Naive thymus-derived CD4-positive, alpha-beta T cell (primary cell): ENCODE measurements around the gene CCDC142. TPM values are rescaled to one million over a fixed set of nuclear protein-coding genes. Genes with fewer than 3 reads are reported as not detected.
A peak's percentile ranks its signal among the peaks of the same experiment; 100 is the strongest.

ENCODE experiments used
- ATAC-seq: fragments of 150-1000 bp; cut with Tn5 transposase; 2 replicates; pipeline ENCODE4 v1.10.0; 2021; ENCODE audit warnings: mild to moderate bottlenecking, moderate library complexity
- CTCF ChIA-PET: fragments of 350-600 bp; sonication (Branson Sonifier 250); formaldehyde crosslinking; loops from one replicate; lab custom pipeline; 2021; ENCODE audit warnings: antibody characterized with exemption; lab: Charles Lee
- POLR2A ChIA-PET: fragments of 350-600 bp; sonication (Branson Sonifier 250); formaldehyde crosslinking; loops from one replicate; lab custom pipeline; 2021; ENCODE audit warnings: antibody characterized with exemption, inconsistent platforms; lab: Charles Lee
- DNase-seq, 9 donors: peaks; one replicate each; pipeline versions ENCODE4 v3.0.0 to v3.0.0-alpha.2; 2020 to 2022; ENCODE audit warnings: mixed read lengths in 1 of 9
- H3K27ac ChIP-seq: one replicate; pipeline ENCODE4 v1.7.0; 2013; ENCODE audit warnings: mild to moderate bottlenecking, low read depth, low read length, moderate library complexity
- H3K27me3 ChIP-seq, 2 donors: one replicate each; pipeline ENCODE4 v1.7.0; 2013; ENCODE audit warnings: low read length in 2 of 2, mild to moderate bottlenecking in 2 of 2, moderate library complexity in 2 of 2; ENCODE audit not compliant: control insufficient read depth in 2 of 2, insufficient read depth in 2 of 2
- H3K36me3 ChIP-seq, 3 experiments: 1 replicate in 2 of 3; 2 replicates in 1 of 3; pipeline ENCODE4 v1.7.0; 2013; ENCODE audit warnings: low read length in 3 of 3, mild to moderate bottlenecking in 3 of 3, moderate library complexity in 1 of 3; ENCODE audit not compliant: insufficient read depth in 3 of 3, control insufficient read depth in 2 of 3
- H3K4me1 ChIP-seq, 2 donors: one replicate each; pipeline ENCODE4 v1.7.0; 2013; ENCODE audit warnings: low read length in 2 of 2, mild to moderate bottlenecking in 2 of 2, moderate library complexity in 1 of 2; ENCODE audit not compliant: control insufficient read depth in 2 of 2, insufficient read depth in 2 of 2
- H3K4me3 ChIP-seq: 2 replicates; pipeline ENCODE4 v1.7.0; 2013; ENCODE audit warnings: mild to moderate bottlenecking, low read length
- H3K9me3 ChIP-seq, 3 experiments: 1 replicate in 2 of 3; 2 replicates in 1 of 3; pipeline ENCODE4 v1.7.0; 2013; ENCODE audit warnings: low read length in 3 of 3; ENCODE audit not compliant: control insufficient read depth in 2 of 3
- H3K27ac Mint-ChIP-seq, 9 donors: one replicate each; pipeline ENCODE4 v1.8.0; 2020 to 2022; ENCODE audit warnings: mixed read lengths in 9 of 9, mild to moderate bottlenecking in 8 of 9, moderate library complexity in 5 of 9, inconsistent platforms in 2 of 9
- H3K27me3 Mint-ChIP-seq, 5 donors: one replicate each; pipeline ENCODE4 v1.8.0; 2021 to 2022; ENCODE audit warnings: mixed read lengths in 5 of 5, mild to moderate bottlenecking in 1 of 5
- H3K36me3 Mint-ChIP-seq, 5 donors: one replicate each; pipeline ENCODE4 v1.8.0; 2020 to 2022; ENCODE audit warnings: mixed read lengths in 5 of 5, mild to moderate bottlenecking in 3 of 5, inconsistent platforms in 1 of 5
- H3K4me1 Mint-ChIP-seq, 7 donors: one replicate each; pipeline ENCODE4 v1.8.0; 2020 to 2022; ENCODE audit warnings: mixed read lengths in 7 of 7, mild to moderate bottlenecking in 3 of 7, inconsistent platforms in 1 of 7
- H3K4me3 Mint-ChIP-seq, 10 donors: one replicate each; pipeline ENCODE4 v1.8.0; 2020 to 2022; ENCODE audit warnings: mild to moderate bottlenecking in 10 of 10, mixed read lengths in 10 of 10, moderate library complexity in 6 of 10, inconsistent platforms in 2 of 10
- H3K9me3 Mint-ChIP-seq, 11 donors: one replicate each; pipeline ENCODE4 v1.8.0; 2020 to 2022; ENCODE audit warnings: mixed read lengths in 11 of 11, mild to moderate bottlenecking in 4 of 11, inconsistent platforms in 1 of 11, moderate library complexity in 1 of 11
- intact Hi-C, 2 donors: fragments of 100-400 bp; cut with micrococcal nuclease; formaldehyde crosslinking; loops; one replicate each; pipeline ENCODE4 v1.15.1; 2023
- polyA plus RNA-seq, 2 donors: library from polyadenylated mRNA; unstranded; fragments of 300-500 nt; fragmentation: Illumina TruSeq; gene quantifications; one replicate each; pipeline ENCODE4 v1.2.3, GENCODE V29; 2021
- total RNA-seq, 6 experiments: library from RNA in 5 of 6; stranded (reverse) in 5 of 6; gene quantifications; 1 replicate in 5 of 6; 2 replicates in 1 of 6; pipeline ENCODE4 v1.2.3 and lab custom pipeline; 2021 to 2026

Gene CCDC142
- total and polyA plus RNA-seq, 7 experiments from 2014 or later = 13.1 to 75.2 (median 27.4) TPM

- Mint-ChIP-seq H3K27ac (peak overlapping the region; percentile 88 to 100 (median 99)), H3K4me1 (peaks cover 38 to 68% (median 62%) of the 10 kb centered on the region in 7 donors), H3K4me3 (peak overlapping the region; percentile 87 to 99 (median 96)), H3K36me3 (peaks cover 0 to 17% (median 6%) of the 10 kb centered on the region in 5 donors), H3K9me3 (peaks cover 0 to 8% (median 0%) of the 10 kb centered on the region in 11 donors), H3K27me3 (peaks cover 0 to 2% (median 0%) of the 10 kb centered on the region in 5 donors)
- H3K9me3 ChIP-seq = no peaks in the 10 kb centered on the region
- ChIA-PET CTCF (interaction anchor here (1.2 to 3.9 kb wide), 3 partner anchors 15 to 72 kb away, joined by 4 to 30 read pairs (median 6); partner anchors contain the start of genes CCDC142 and TTC31), POLR2A (interaction anchor here (0.6 to 10.8 kb wide), 17 partner anchors 8 to 722 kb away, joined by 3 to 197 read pairs (median 6); partner anchors contain the start of genes AUP1, C2orf81, CCDC142 and DQX1)
- H3K27me3 ChIP-seq = no peaks in the 10 kb centered on the region
- H3K4me1 ChIP-seq = peaks cover 30 to 32% of the 10 kb centered on the region in 2 donors
- DNase-seq (peak in 1 of 9 donors; percentile 46), ATAC-seq (no peak)
- peak overlapping the region; percentile 100 for H3K27ac ChIP-seq
- peak overlapping the region; percentile 70 for H3K4me3 ChIP-seq
- intact Hi-C loops = loop anchor here (1.0 to 10.0 kb wide), 16 partner anchors 13 to 1387 kb away; partner anchors contain the start of genes AUP1 (in 2 of the 2), C2orf81 (in 2 of the 2), HTRA2 (in 2 of the 2) and MRPL53 (in 2 of the 2)
- H3K36me3 ChIP-seq = peaks cover 0 to 29% (median 0%) of the 10 kb centered on the region in 3 experiments
These were observed 23.8 kb downstream of the CCDC142 start for GRCh38 chr2:74458938-74459363.

GRCh38 chr2:74458132-74458937 lies 24.5 kb downstream of the CCDC142 start, which contains the start of gene WBP1:
Gene WBP1, plus strand, starts transcription at chr2:74458438. Its CDS starts 165 bp downstream, at chr2:74458603.
- ChIA-PET POLR2A (interaction anchor here (0.6 to 10.8 kb wide), 26 partner anchors 9 to 1225 kb away, joined by 3 to 197 read pairs (median 4); partner anchors contain the start of genes AUP1, C2orf81, CCDC142 and DQX1), CTCF (interaction anchor here (1.2 to 3.9 kb wide), 3 partner anchors 16 to 73 kb away, joined by 4 to 30 read pairs (median 6); partner anchors contain the start of genes CCDC142 and TTC31)
- ATAC-seq (peak; percentile 89), DNase-seq (peak in 8 of 9 donors; percentile 85 to 100 (median 100))
- H3K4me3 ChIP-seq = peak within 1 kb of the TSS; percentile 70
- peaks cover 0 to 8% (median 0%) of the 10 kb centered on the region in 11 donors for H3K9me3 Mint-ChIP-seq
- peaks cover 30 to 34% of the 10 kb centered on the region in 2 donors for H3K4me1 ChIP-seq
- H3K27ac ChIP-seq = peak within 1 kb of the TSS; percentile 100
- H3K4me1 Mint-ChIP-seq = peaks cover 38 to 68% (median 58%) of the 10 kb centered on the region in 7 donors
- no peaks in the 10 kb centered on the region for H3K27me3 ChIP-seq
- H3K36me3 ChIP-seq = peaks cover 0 to 29% (median 0%) of the 10 kb centered on the region in 3 experiments
- peaks cover 0 to 2% (median 0%) of the 10 kb centered on the region in 5 donors for H3K27me3 Mint-ChIP-seq
- no peaks in the 10 kb centered on the region for H3K9me3 ChIP-seq
- peak within 1 kb of the TSS; percentile 88 to 100 (median 99) for H3K27ac Mint-ChIP-seq
- H3K4me3 Mint-ChIP-seq = peak within 1 kb of the TSS; percentile 87 to 99 (median 96)
- intact Hi-C loops = loop anchor here (1.0 to 10.0 kb wide), 16 partner anchors 14 to 1386 kb away; partner anchors contain the start of genes AUP1 (in 2 of the 2), C2orf81 (in 2 of the 2), HTRA2 (in 2 of the 2) and MRPL53 (in 2 of the 2)
- H3K36me3 Mint-ChIP-seq = peaks cover 0 to 17% (median 6%) of the 10 kb centered on the region in 5 donors

DNA sequence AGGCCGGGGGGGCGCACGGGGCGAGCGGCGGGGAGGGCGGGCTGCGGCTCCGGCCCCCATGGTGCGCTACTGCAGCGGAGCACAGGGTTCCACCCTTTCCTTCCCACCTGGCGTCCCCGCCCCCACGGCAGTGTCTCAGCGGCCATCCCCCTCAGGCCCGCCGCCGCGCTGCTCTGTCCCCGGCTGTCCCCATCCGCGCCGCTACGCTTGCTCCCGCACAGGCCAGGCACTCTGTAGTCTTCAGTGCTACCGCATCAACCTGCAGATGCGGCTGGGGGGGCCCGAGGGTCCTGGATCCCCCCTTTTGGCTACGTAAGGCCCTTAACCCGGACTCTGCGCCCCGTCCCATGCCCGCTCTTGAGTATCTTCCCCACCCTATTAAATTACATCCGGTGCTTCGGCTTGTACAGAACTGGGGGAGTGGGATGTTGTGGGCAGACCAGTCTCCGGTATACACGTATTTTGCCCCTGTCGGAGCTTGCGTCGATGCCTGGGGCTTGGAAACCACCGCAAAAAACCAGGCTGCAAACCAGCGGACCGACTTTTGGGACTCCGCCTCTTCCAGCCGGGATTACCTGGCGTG lies 25.2 kb downstream of the CCDC142 start:
- peaks cover 0 to 17% (median 3%) of the 10 kb centered on the region in 5 donors for H3K36me3 Mint-ChIP-seq
- H3K27me3 Mint-ChIP-seq = peaks cover 0 to 2% (median 0%) of the 10 kb centered on the region in 5 donors
- Histone ChIP-seq H3K36me3 (peaks cover 0 to 22% (median 0%) of the 10 kb centered on the region in 3 experiments), H3K4me3 (peak overlapping the region; percentile 70), H3K27ac (peak overlapping the region; percentile 100), H3K4me1 (peaks cover 30 to 41% of the 10 kb centered on the region in 2 donors), H3K27me3 (no peaks in the 10 kb centered on the region), H3K9me3 (no peaks in the 10 kb centered on the region)
- H3K4me3 Mint-ChIP-seq = peak overlapping the region; percentile 87 to 99 (median 96)
- peak overlapping the region; percentile 88 to 100 (median 99) for H3K27ac Mint-ChIP-seq
- H3K4me1 Mint-ChIP-seq = peaks cover 39 to 68% (median 56%) of the 10 kb centered on the region in 7 donors
- intact Hi-C loops = loop anchor here (1.0 to 10.0 kb wide), 18 partner anchors 8 to 1385 kb away; partner anchors contain the start of genes AUP1 (in 2 of the 2), C2orf81 (in 2 of the 2), HTRA2 (in 2 of the 2) and MRPL53 (in 2 of the 2)
- peak; percentile 63 for ATAC-seq
- peak in 4 of 9 donors; percentile 71 to 96 (median 82) for DNase-seq
- ChIA-PET POLR2A (interaction anchor here (0.7 to 10.8 kb wide), 25 partner anchors 10 to 1225 kb away, joined by 3 to 197 read pairs (median 4); partner anchors contain the start of genes AUP1, C2orf81, CCDC142 and DQX1), CTCF (interaction anchor here (1.0 to 3.9 kb wide), 5 partner anchors 17 to 74 kb away, joined by 3 to 30 read pairs (median 4); partner anchors contain the start of genes CCDC142 and TTC31)
- peaks cover 0 to 8% (median 0%) of the 10 kb centered on the region in 11 donors for H3K9me3 Mint-ChIP-seq

- peak overlapping the region; percentile 70 for H3K4me3 ChIP-seq
- intact Hi-C loops = loop anchor here (1.0 to 10.0 kb wide), 5 partner anchors 8 to 1385 kb away; partner anchors contain the start of genes SEMA4F (in 2 of the 2), MOGS (in 1 of the 2), SFXN5 (in 1 of the 2) and TET3 (in 1 of the 2)
- Mint-ChIP-seq H3K4me3 (peak overlapping the region; percentile 87 to 99 (median 96)), H3K27me3 (peaks cover 0 to 2% (median 0%) of the 10 kb centered on the region in 5 donors), H3K36me3 (peaks cover 0 to 17% (median 0%) of the 10 kb centered on the region in 5 donors), H3K27ac (peak overlapping the region; percentile 88 to 100 (median 98)), H3K9me3 (peaks cover 0 to 8% (median 0%) of the 10 kb centered on the region in 11 donors), H3K4me1 (peaks cover 44 to 72% (median 58%) of the 10 kb centered on the region in 7 donors)
- DNase-seq (no peak), ATAC-seq (no peak)
- no peaks in the 10 kb centered on the region for H3K9me3 ChIP-seq
- peaks cover 30 to 43% of the 10 kb centered on the region in 2 donors for H3K4me1 ChIP-seq
- H3K36me3 ChIP-seq = peaks cover 0 to 17% (median 0%) of the 10 kb centered on the region in 3 experiments
- no peaks in the 10 kb centered on the region for H3K27me3 ChIP-seq
- peak overlapping the region; percentile 100 for H3K27ac ChIP-seq
- ChIA-PET POLR2A (interaction anchor here (1.0 to 10.8 kb wide), 14 partner anchors 9 to 720 kb away, joined by 3 to 197 read pairs (median 8); partner anchors contain the start of genes AUP1, C2orf81, CCDC142 and HTRA2), CTCF (interaction anchor here (1.0 to 3.9 kb wide), 4 partner anchors 18 to 46 kb away, joined by 3 to 30 read pairs (median 3); partner anchors contain the start of genes CCDC142 and TTC31)
These were observed 25.7 kb downstream of the CCDC142 start for GRCh38 chr2:74457129-74457548.
